Ishikawa (cell line): ENCODE results near the gene THRAP3.

Source experiments
- CREB1 ChIP-seq: IDR thresholded peaks from 2 replicates; pipeline ENCODE4 v1.6.1; 2012; ENCODE audit warnings: low read depth
- EGR1 ChIP-seq: IDR thresholded peaks from 2 replicates; pipeline ENCODE4 v1.6.1; 2012
- EP300 ChIP-seq: IDR thresholded peaks from 2 replicates; pipeline ENCODE4 v1.6.1; 2012; ENCODE audit warnings: borderline replicate concordance
- FOXM1 ChIP-seq: IDR thresholded peaks from 2 replicates; pipeline ENCODE4 v1.6.1; 2012; ENCODE audit warnings: low read depth, borderline replicate concordance
- NFIC ChIP-seq: IDR thresholded peaks from 2 replicates; pipeline ENCODE4 v1.6.1; 2012
- RAD21 ChIP-seq: IDR thresholded peaks from 2 replicates; pipeline ENCODE4 v1.6.1; 2012; ENCODE audit warnings: low read depth
- TAF1 ChIP-seq: IDR thresholded peaks from 2 replicates; pipeline ENCODE4 v1.6.1; 2012; ENCODE audit warnings: low read depth, mild to moderate bottlenecking
- TCF12 ChIP-seq: IDR thresholded peaks from 2 replicates; pipeline ENCODE4 v1.6.1; 2012; ENCODE audit warnings: low read depth
- TEAD4 ChIP-seq: IDR thresholded peaks from 2 replicates; pipeline ENCODE4 v1.6.1; 2012
- YY1 ChIP-seq: IDR thresholded peaks from 2 replicates; pipeline ENCODE4 v1.6.1; 2012; ENCODE audit warnings: low read depth
- ZBTB7A ChIP-seq: IDR thresholded peaks from 2 replicates; pipeline ENCODE4 v1.6.1; 2012; ENCODE audit warnings: low read depth
- TF ChIP-seq, protein P1 (sequence below): IDR thresholded peaks from 2 replicates; pipeline ENCODE4 v1.6.1; 2012; ENCODE audit warnings: low read depth, mild to moderate bottlenecking
- TF ChIP-seq, protein P2 (sequence below): IDR thresholded peaks from 2 replicates; pipeline ENCODE4 v1.6.1; 2012

DNA sequence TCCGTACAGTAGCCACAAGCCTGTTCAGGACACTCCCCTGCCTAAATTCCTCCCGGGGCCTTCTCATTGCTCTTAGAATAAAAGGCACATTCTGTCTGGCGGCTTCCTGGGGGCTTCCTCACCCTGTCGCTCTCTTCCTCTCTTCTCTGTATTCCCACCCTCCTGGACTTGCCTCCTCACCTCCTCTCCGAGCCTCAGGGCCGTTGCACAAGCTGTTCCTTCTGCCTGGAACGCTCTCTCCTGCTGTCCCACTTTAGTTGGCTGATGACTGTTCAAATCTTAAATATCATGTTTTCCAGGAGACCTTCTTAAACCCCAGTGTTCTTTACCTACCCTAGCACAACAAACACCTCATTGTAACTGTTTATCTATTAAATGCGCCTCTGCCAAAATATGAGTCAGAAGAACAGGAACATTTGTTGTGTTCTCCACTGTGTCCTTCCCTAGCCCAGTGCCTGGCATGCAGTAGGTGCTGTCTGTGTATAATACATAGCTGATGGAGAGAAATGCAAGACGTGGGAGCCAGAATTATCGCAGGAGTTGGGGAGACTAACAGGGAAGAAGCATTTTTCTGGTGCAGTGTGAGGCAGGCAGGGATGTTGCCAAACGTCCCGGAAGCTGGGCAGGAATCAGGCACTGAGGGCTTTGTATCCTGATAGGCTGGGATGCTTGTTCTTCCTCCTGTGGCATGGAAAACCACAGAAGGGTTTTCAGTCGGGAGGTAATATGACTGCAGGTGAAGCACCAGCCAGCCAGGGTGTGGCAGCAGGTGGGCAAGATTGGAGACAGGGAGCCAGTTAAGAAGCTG, 24.1 kb upstream of the THRAP3 start:
- TF ChIP-seq TCF12 (no peak), EP300 (no peak), NFIC (no peak), ZBTB7A (no peak), FOXM1 (no peak), TAF1 (no peak), YY1 (no peak), CREB1 (no peak), EGR1 (no peak), RAD21 (no peak; the same call in 1 of the 2 replicates), TEAD4 (no peak)
- TF ChIP-seq, protein P1, sequence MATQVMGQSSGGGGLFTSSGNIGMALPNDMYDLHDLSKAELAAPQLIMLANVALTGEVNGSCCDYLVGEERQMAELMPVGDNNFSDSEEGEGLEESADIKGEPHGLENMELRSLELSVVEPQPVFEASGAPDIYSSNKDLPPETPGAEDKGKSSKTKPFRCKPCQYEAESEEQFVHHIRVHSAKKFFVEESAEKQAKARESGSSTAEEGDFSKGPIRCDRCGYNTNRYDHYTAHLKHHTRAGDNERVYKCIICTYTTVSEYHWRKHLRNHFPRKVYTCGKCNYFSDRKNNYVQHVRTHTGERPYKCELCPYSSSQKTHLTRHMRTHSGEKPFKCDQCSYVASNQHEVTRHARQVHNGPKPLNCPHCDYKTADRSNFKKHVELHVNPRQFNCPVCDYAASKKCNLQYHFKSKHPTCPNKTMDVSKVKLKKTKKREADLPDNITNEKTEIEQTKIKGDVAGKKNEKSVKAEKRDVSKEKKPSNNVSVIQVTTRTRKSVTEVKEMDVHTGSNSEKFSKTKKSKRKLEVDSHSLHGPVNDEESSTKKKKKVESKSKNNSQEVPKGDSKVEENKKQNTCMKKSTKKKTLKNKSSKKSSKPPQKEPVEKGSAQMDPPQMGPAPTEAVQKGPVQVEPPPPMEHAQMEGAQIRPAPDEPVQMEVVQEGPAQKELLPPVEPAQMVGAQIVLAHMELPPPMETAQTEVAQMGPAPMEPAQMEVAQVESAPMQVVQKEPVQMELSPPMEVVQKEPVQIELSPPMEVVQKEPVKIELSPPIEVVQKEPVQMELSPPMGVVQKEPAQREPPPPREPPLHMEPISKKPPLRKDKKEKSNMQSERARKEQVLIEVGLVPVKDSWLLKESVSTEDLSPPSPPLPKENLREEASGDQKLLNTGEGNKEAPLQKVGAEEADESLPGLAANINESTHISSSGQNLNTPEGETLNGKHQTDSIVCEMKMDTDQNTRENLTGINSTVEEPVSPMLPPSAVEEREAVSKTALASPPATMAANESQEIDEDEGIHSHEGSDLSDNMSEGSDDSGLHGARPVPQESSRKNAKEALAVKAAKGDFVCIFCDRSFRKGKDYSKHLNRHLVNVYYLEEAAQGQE = no peak
- TF ChIP-seq, protein P2, sequence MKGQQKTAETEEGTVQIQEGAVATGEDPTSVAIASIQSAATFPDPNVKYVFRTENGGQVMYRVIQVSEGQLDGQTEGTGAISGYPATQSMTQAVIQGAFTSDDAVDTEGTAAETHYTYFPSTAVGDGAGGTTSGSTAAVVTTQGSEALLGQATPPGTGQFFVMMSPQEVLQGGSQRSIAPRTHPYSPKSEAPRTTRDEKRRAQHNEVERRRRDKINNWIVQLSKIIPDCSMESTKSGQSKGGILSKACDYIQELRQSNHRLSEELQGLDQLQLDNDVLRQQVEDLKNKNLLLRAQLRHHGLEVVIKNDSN = no peak
